Epidermal melanocyte (primary cell): ENCODE measurements around the gene ZNF407.
"Not testable (repeated sequence)": the region's sequence is repeated elsewhere in the genome, so short reads cannot be mapped to it uniquely, and the experiment has no call there.

Experiments used
- DNase-seq: peaks from one replicate; pipeline ENCODE4 v3.0.0; 2011; ENCODE audit warnings: low spot score; ENCODE audit not compliant: insufficient read length

The ZNF407 gene

GRCh38 chr18:75066021-75066880, 468.6 kb downstream of the ZNF407 start:
- DNase-seq, result no peak

GRCh38 chr18:75066936-75067335, 469.3 kb downstream of the ZNF407 start:
- peak; percentile 47 for DNase-seq

GRCh38 chr18:75067996-75068645, 470.5 kb downstream of the ZNF407 start:
- DNase-seq, result no peak

GRCh38 chr18:75068682-75069435, 471.2 kb downstream of the ZNF407 start:
- DNase-seq, result no peak

- DNase-seq, result no peak
Measured at GRCh38 chr18:75070235-75070624, 472.6 kb downstream of the ZNF407 start.

- DNase-seq, result peak; percentile 38
Measured at GRCh38 chr18:75070625-75071483, 473.2 kb downstream of the ZNF407 start.

GRCh38 chr18:75071484-75071785, 473.8 kb downstream of the ZNF407 start:
- DNase-seq, result no peak

- no peak for DNase-seq
Measured at GRCh38 chr18:75071866-75072671, 474.4 kb downstream of the ZNF407 start.

- DNase-seq, result no peak
Measured at GRCh38 chr18:75072672-75073371, 475.2 kb downstream of the ZNF407 start.

GRCh38 chr18:75073654-75074053, 476.0 kb downstream of the ZNF407 start:
- no peak for DNase-seq

- no peak for DNase-seq
Measured at GRCh38 chr18:75074196-75075015, 476.7 kb downstream of the ZNF407 start.

GRCh38 chr18:75075016-75075305, 477.3 kb downstream of the ZNF407 start:
- no peak for DNase-seq

GRCh38 chr18:75075429-75075841, 477.8 kb downstream of the ZNF407 start:
- no peak for DNase-seq

- DNase-seq, result no peak
Measured at GRCh38 chr18:75076286-75076685, 478.6 kb downstream of the ZNF407 start.

- DNase-seq, result no peak
Measured at GRCh38 chr18:75081486-75081885, 483.8 kb downstream of the ZNF407 start.

GRCh38 chr18:75083131-75083530, 485.5 kb downstream of the ZNF407 start:
- DNase-seq, result no peak

GRCh38 chr18:75083761-75084160, 486.1 kb downstream of the ZNF407 start:
- DNase-seq, result no peak

- not testable (repeated sequence) for DNase-seq
Measured at GRCh38 chr18:75085676-75086075, 488.0 kb downstream of the ZNF407 start.

GRCh38 chr18:75086494-75087034, 488.9 kb downstream of the ZNF407 start:
- DNase-seq, result no peak
